ENCODE results near the gene HINT2.

Gene HINT2

DNA sequence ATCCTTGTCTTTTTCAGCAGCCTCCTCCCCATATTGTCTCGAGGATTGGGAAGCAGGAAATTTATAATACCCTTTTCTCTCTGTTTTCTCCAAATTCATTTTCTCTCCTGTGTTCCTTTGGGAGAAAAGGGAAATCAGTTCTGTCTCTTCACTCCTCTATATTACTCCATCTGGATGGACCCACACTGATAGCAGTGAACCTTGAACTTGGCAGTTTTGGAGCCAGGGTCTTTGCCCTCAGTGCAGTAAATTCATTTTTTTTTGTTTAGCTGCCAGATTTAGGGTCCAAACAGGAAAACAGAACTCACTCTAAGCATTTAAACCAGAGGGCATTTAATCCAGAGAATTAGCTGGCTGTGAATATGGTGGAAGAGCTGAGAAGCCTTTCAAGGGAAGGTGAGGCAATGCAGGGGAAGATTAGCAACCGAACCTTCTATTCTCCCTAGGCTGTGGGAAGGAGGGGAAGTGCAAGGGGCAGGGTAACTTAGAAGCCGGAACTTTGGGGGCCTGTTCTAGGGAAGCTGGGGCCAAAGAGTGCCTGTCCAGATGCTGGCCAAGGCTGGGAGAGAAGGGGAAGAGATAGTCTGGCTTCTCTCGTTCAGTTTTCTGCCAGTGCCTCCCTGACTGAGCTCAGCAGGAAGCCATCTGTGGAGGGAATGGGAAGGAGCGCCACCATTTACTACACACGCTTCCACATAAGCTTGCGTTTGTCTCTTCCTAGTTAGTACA lies 39.8 kb downstream of the HINT2 start:
- DNase-seq, result peak; percentile 81 to 82

- DNase-seq, result no peak
Measured at GRCh38 chr9:35771943-35772342, 42.9 kb downstream of the HINT2 start.

- no peak for DNase-seq
Measured at GRCh38 chr9:35771534-35771933, 43.3 kb downstream of the HINT2 start.

DNA sequence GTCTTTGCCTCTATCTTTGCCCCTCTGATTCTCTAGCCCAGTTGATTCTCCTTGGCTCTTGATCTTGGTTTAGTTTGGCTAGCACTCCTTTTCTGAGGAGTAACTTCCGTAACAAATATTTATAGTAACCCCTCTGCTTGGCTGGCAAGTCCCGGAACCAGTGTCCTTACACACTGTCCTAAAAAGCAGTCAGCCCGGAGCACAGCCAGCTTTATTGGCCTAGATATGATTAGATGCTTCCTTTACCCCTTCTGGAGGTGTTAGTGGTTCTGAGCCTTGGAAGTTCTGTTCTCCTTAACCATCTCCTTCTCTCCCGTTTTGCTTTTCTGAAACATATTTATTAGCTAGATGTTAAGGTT lies 43.8 kb downstream of the HINT2 start:
- no peak for DNase-seq

DNA sequence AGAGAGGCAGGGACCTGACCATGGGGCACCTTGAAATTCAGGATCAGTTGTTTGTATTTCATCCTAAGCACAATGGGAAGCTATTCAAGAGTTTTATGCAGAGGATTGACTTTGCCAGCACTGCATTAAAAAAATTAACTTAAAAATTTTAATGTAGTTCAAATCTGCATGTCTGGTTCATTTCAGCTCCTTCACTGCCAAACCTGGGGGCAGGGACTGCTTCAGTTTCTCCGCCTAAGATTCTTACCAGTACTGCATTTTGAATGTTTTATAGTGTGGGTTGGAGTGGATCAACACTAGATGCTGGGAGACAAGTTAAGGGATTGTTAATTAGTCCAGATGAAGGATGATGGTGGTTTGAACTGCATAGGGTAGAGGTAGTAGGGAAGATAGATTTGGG lies 45.1 kb downstream of the HINT2 start:
- DNase-seq, result no peak

- no peak for DNase-seq
Measured at GRCh38 chr9:35767458-35767857, 47.4 kb downstream of the HINT2 start.

- DNase-seq, result no peak
Measured at GRCh38 chr9:35766997-35767396, 47.8 kb downstream of the HINT2 start.

GRCh38 chr9:35763803-35764202 lies 51.0 kb downstream of the HINT2 start:
- no peak for DNase-seq

- no peak for DNase-seq
Measured at GRCh38 chr9:35763181-35763580, 51.7 kb downstream of the HINT2 start.

All from inflammatory macrophage (primary cell).